NCI-H510A (cell line): ENCODE data around the gene CCL11.
"Not testable (repeated sequence)": the region's sequence is repeated elsewhere in the genome, so short reads cannot be mapped to it uniquely, and the experiment has no call there.

Experiments
- DNase-seq: peaks from one replicate; lab custom pipeline; 2025; lab: John Stamatoyannopoulos, UW

CCL11 gene

DNA sequence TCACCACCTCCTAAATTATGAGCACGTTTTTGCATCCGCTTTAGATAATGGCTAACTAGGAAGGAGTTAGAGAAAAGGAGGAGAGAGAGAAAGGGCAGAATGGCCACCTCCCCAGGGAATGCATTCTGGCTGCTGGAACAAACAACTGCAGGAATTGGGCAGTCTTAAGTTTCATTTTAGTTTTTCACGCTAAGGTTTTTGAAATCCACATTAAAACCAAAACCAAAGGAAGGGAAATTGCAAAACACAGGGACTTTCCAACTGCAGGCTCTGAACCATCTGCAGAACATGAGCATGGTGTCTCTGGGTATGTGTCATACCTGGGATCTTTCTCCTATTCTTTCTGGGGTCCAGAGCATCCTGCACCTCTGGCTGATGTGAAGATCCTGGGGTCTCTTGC lies 21.6 kb downstream of the CCL11 start:
- no peak for DNase-seq

DNA sequence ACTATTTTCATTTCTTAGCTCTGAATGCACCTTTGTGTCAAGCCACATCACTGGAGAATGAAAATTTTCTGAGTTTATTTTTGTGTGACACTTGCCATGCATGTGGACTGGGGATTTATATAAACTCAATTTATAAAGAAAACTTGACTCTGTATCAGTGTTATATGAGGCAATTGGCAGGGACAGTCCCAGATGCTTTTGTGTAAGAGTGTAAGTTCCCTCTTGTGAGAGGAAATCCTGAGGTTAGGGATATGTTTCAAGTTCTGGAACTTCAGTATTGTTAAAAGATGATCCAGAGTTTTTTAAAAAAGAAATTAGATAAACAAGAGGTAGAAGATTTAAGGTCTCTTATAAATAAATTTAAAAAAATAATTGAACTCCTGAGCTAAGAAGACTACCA lies 22.8 kb downstream of the CCL11 start:
- DNase-seq = no peak

DNA sequence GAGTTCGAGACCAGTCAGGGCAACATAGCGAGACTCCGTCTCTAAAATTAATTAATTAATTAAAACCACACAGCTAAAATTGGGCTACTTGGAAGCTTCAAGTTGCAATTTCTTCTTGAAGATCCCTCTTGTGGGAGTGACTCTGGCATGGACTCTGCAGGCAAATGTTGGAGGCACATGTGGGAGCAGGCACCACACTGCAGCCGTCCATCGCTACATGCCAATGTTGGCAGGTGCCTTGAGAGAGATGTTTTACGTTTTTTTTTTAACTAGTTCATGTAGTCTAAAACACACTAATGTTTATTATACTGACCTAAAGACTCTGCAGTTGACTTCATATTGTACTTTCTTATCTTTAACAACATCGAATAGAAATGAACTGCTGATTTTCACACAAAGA lies 25.7 kb downstream of the CCL11 start:
- no peak for DNase-seq

DNA sequence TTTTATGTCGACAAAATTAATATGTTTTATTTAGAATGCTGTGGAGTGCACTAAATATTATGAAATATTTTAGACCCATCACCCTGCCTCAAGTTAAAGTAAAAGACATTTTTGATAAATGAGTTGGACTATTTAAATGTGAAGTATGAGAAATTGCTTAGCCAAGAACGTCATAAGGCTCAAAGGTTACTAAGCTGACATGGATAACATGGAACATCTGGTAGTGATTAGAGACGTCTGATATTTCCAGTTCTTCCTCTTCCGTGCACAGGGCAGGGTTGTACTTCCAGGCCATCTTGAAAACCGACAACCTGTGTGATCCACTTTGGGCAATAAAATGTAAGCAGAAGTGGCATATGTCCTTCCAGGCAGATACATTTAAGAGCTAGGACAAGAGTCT lies 26.5 kb downstream of the CCL11 start:
- DNase-seq = no peak

DNA sequence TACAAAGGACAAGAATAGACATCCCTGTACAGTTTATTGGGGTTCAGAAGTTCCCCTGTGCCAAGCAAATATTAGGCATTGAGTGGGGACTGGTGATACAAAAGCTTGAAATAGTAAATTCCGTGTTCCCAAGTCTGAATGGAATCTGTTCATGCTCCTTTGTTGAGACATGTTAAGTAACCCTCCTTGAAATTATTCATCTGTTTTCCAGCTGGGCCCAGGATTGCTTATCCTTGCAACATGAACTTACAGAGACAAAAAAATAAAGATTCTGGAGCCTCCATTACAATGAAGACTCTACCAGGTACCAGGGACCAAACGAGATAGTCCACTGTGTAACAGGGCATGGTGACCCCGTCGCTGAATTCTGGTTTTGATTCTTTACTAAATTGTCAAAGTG lies 27.6 kb downstream of the CCL11 start:
- no peak for DNase-seq

DNA sequence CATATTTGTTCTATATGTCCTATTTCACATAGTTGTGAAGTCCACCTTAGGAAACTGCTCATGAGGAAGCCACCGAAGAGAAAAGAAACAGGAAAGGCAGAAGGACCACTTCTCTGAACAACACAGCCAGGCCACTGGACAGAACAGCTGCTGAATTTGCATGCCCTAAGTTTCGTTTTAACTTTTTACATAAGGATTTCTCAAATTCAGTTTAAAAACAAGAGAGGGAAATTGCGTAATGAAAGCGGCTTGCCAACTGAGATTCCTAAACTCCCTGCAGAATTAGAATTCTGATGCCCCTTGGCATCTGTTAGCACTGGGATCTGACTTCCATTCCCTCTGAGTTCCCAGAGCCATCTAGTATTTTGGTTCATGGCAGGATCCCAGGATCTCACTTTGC lies 28.7 kb downstream of the CCL11 start:
- no peak for DNase-seq

DNA sequence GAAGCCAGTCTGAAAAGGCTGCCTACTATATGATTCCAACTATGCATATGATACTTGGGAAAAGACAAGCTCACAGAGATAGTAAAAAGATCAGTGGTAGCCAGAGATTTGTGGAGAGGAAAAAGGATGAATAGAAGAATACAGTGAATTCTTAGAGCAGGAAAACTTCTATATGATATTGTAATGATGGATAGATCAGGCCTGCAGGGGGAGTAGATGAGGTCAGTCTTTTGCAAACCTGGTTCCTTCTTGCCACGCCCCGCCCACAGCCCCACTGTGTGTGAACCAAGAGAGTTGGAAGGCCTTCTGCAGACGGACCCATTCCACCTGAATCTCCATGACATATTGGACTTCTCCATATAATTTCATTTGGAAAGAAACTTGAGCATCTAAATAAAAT lies 32.9 kb downstream of the CCL11 start:
- DNase-seq = no peak

DNA sequence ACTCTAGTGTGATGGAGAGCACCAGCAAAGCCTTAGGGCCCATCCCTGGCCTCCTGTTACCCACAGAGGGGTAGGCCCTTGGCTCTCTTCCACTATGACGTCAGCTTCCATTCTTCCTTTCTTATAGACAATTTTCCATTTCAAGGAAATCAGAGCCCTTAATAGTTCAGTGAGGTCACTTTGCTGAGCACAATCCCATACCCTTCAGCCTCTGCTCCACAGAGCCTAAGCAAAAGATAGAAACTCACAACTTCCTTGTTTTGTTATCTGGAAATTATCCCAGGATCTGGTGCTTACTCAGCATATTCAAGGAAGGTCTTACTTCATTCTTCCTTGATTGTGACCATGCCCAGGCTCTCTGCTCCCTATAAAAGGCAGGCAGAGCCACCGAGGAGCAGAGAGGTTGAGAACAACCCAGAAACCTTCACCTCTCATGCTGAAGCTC lies 33.5 kb downstream of the CCL11 start, which contains the start of gene CCL8:
Gene CCL8 (plus strand): TSS at position 397 of the 445 bp plus-strand sequence. CDS start 67 bp downstream, outside the sequence.
- no peak for DNase-seq

DNA sequence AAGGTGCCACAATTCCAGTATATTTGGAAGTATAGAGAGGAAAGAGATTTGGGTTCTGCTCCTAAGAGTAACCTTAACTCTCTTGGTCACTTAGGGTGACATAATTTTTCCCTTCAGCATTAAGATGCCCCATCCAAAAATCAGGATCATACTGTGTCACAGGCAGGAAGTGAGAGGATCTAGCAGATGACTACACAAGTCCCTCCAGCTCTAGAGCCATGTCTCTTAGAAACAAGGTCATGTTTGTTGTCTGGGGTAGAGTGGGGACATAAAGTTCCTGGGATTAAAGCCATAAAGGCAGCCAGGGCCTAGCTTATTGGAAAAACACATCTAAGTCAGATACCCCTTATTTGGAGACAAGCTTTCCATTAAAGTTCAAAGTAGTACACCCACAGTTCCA lies 36.4 kb downstream of the CCL11 start:
- DNase-seq = no peak

DNA sequence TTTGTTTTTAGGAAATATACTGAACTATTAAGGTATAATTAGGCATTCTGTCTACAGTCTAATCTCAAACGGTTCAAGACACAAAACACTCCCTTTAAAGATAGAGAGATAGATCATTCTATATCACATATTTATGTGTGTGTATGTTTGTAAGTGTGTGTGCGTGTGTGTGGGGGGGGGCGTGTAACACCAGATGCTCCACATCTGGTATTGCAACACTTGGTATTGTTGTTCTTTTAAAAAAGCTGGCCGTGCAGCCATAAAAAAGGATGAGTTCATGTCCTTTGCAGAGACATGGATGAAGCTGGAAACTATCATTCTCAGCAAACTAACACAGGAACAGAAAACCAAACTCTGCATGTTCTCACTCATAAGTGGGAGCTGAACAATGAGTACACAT lies 42.0 kb downstream of the CCL11 start:
- DNase-seq = not testable (repeated sequence)

DNA sequence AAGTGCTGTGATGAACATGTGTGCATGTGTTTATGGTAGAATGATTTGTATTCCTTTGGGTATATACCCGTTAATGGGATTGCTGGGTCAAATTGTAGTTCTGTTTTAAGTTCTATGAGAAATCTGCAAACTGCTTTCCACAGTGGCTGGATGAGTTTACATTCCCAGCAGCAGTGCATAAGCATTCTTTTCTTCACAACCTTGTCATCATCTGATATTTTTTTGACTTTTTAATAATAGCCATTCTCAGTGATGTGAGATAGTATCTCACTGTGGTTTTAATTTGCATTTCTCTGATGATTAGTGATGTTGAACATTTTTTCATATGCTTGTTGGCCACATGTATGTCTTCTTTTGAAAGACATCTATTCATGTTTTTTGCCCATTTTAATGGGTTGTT lies 52.2 kb downstream of the CCL11 start:
- DNase-seq = no peak
